H1 (cell line): ENCODE data around the gene HOTAIR. TPM values are rescaled to one million over a fixed set of nuclear protein-coding genes. Genes with fewer than 3 reads are reported as not detected.

Experiments
- CTCF ChIA-PET: fragments of 300-600 bp; sonication (Branson Sonifier 250); formaldehyde crosslinking; loops from one replicate; lab custom pipeline; 2021; ENCODE audit not compliant: partially characterized antibody; lab: Charles Lee
- POLR2A ChIA-PET: fragments of 300-600 bp; sonication (Branson Sonifier 250); formaldehyde crosslinking; loops from one replicate; lab custom pipeline; 2021; ENCODE audit warnings: inconsistent platforms; ENCODE audit not compliant: partially characterized antibody; lab: Charles Lee
- DNase-seq, 2 experiments: peaks; one replicate each; pipeline versions ENCODE4 v3.0.0 to v3.0.0-alpha.2; 2010 to 2022; ENCODE audit warnings: low spot score in 2 of 2, low read depth in 1 of 2, mixed read lengths in 1 of 2
- FAIRE-seq: peaks from 2 replicates; lab custom pipeline; 2011; peaks lifted over from hg19 to GRCh38; lab: Jason Lieb, UNC
- H2AFZ ChIP-seq: 2 replicates; pipeline ENCODE4 v1.8.1; 2012; ENCODE audit warnings: low read length, inconsistent platforms
- H2AK5ac ChIP-seq: 2 replicates; pipeline ENCODE4 v1.6.1; 2013; ENCODE audit warnings: low read depth, low read length
- H2BK120ac ChIP-seq: replicated peaks from 2 replicates; pipeline ENCODE3; 2013; ENCODE audit warnings: low read depth, low read length, inconsistent platforms
- H2BK12ac ChIP-seq: 2 replicates; pipeline ENCODE4 v1.6.1; 2013; ENCODE audit warnings: low read depth, low read length
- H2BK15ac ChIP-seq: 2 replicates; pipeline ENCODE4 v1.6.1; 2013; ENCODE audit warnings: low read length
- H2BK20ac ChIP-seq: 2 replicates; pipeline ENCODE4 v1.6.1; 2013; ENCODE audit warnings: low read length
- H2BK5ac ChIP-seq: 2 replicates; pipeline ENCODE4 v1.6.1; 2013; ENCODE audit warnings: low read depth, low read length
- H3K14ac ChIP-seq: 2 replicates; pipeline ENCODE4 v1.6.1; 2013; ENCODE audit warnings: inconsistent platforms; ENCODE audit not compliant: insufficient read length
- H3K18ac ChIP-seq: 2 replicates; pipeline ENCODE4 v1.6.1; 2013; ENCODE audit warnings: low read length; ENCODE audit errors: extremely low read depth
- H3K23ac ChIP-seq: 2 replicates; pipeline ENCODE4 v1.6.1; 2013; ENCODE audit warnings: inconsistent platforms; ENCODE audit not compliant: insufficient read length
- H3K23me2 ChIP-seq: 2 replicates; pipeline ENCODE4 v1.6.1; 2013; ENCODE audit warnings: low read depth, low read length
- H3K27ac ChIP-seq: 2 replicates; pipeline ENCODE4 v1.6.1; 2011; ENCODE audit warnings: low read depth, low read length, inconsistent platforms
- H3K27me3 ChIP-seq, 4 experiments: replicated peaks in 1 of 4; 1 replicate in 1 of 4; 2 replicates in 3 of 4; pipeline versions ENCODE4 v1.6.1 to v1.8.1; 2011 to 2013; ENCODE audit warnings: low read length in 3 of 4, mild to moderate bottlenecking in 3 of 4, inconsistent platforms in 2 of 4, mixed read lengths in 2 of 4, moderate library complexity in 1 of 4; ENCODE audit not compliant: control insufficient read depth in 3 of 4, insufficient read depth in 3 of 4; ENCODE audit errors: extremely low read depth in 1 of 4
- H3K36me3 ChIP-seq, 4 experiments: 2 replicates each; pipeline versions ENCODE4 v1.6.1 to v1.8.1; 2011 to 2013; ENCODE audit warnings: mild to moderate bottlenecking in 4 of 4, low read length in 3 of 4, moderate library complexity in 2 of 4, control low read depth in 1 of 4, inconsistent platforms in 1 of 4; ENCODE audit not compliant: insufficient read depth in 4 of 4, control insufficient read depth in 2 of 4
- H3K4ac ChIP-seq: replicated peaks from 2 replicates; pipeline ENCODE3; 2013; ENCODE audit warnings: low read length, low read depth, mixed read lengths, inconsistent platforms; ENCODE audit not compliant: insufficient read length
- H3K4me1 ChIP-seq, 4 experiments: replicated peaks in 1 of 4; 1 replicate in 1 of 4; 2 replicates in 3 of 4; pipeline versions ENCODE4 v1.6.1 to v1.8.1; 2011 to 2013; ENCODE audit warnings: low read length in 3 of 4, inconsistent platforms in 2 of 4, mixed read lengths in 1 of 4; ENCODE audit not compliant: insufficient read depth in 4 of 4, control insufficient read depth in 3 of 4
- H3K4me2 ChIP-seq, 2 experiments: 2 replicates each; pipeline versions ENCODE4 v1.6.1 to v1.8.1; 2011 to 2013; ENCODE audit warnings: low read depth in 2 of 2, low read length in 2 of 2, control low read depth in 1 of 2, inconsistent platforms in 1 of 2, mild to moderate bottlenecking in 1 of 2; ENCODE audit not compliant: insufficient read depth in 1 of 2
- H3K4me3 ChIP-seq, 4 experiments: fragments of 200-600, 300-600 bp in 1 of 4; sonication (generic), shearing (Covaris generic), sonication (Bioruptor Twin) in 1 of 4; 2 replicates each; pipeline versions ENCODE4 v1.5.1 to v1.8.1; 2011 to 2016; ENCODE audit warnings: low read length in 4 of 4, low read depth in 3 of 4, control low read depth in 2 of 4, inconsistent platforms in 2 of 4, mild to moderate bottlenecking in 2 of 4, mixed read lengths in 1 of 4, moderate library complexity in 1 of 4; ENCODE audit not compliant: insufficient read depth in 2 of 4; ENCODE audit errors: extremely low read depth in 1 of 4
- H3K56ac ChIP-seq: replicated peaks from 2 replicates; pipeline ENCODE3; 2013; ENCODE audit warnings: low read depth, mild to moderate bottlenecking, mixed read lengths, low read length, inconsistent platforms; ENCODE audit not compliant: insufficient read length
- H3K79me1 ChIP-seq: 2 replicates; pipeline ENCODE4 v1.6.1; 2013; ENCODE audit warnings: low read depth, low read length, control low read depth
- H3K79me2 ChIP-seq, 2 experiments: 2 replicates each; pipeline versions ENCODE4 v1.6.1 to v1.8.1; 2012 to 2013; ENCODE audit warnings: low read length in 2 of 2, mild to moderate bottlenecking in 2 of 2, inconsistent platforms in 1 of 2; ENCODE audit not compliant: insufficient read depth in 2 of 2, control insufficient read depth in 1 of 2
- H3K9ac ChIP-seq, 4 experiments: replicated peaks in 1 of 4; 1 replicate in 1 of 4; 2 replicates in 3 of 4; pipeline versions ENCODE4 v1.6.1 to v1.8.1; 2011 to 2013; ENCODE audit warnings: low read depth in 3 of 4, low read length in 3 of 4, control low read depth in 2 of 4, mild to moderate bottlenecking in 2 of 4, moderate library complexity in 2 of 4, inconsistent platforms in 1 of 4; ENCODE audit errors: extremely low read depth in 1 of 4
- H3K9me3 ChIP-seq, 2 experiments: 2 replicates each; pipeline versions ENCODE4 v1.6.1 to v1.8.1; 2012 to 2013; ENCODE audit warnings: mild to moderate bottlenecking in 2 of 2, moderate library complexity in 2 of 2, control low read depth in 1 of 2, inconsistent platforms in 1 of 2, low read depth in 1 of 2, low read length in 1 of 2, mixed read lengths in 1 of 2; ENCODE audit not compliant: insufficient read depth in 2 of 2
- H4K20me1 ChIP-seq, 2 experiments: replicated peaks in 1 of 2; 2 replicates each; pipeline versions ENCODE3 to v1.8.1; 2011 to 2013; ENCODE audit warnings: inconsistent platforms in 2 of 2, low read length in 2 of 2, mild to moderate bottlenecking in 1 of 2; ENCODE audit not compliant: insufficient read depth in 2 of 2, control insufficient read depth in 1 of 2
- H4K5ac ChIP-seq: 2 replicates; pipeline ENCODE4 v1.6.1; 2013; ENCODE audit warnings: low read length, low read depth, mixed read lengths, inconsistent platforms; ENCODE audit not compliant: insufficient read length
- H4K8ac ChIP-seq: 2 replicates; pipeline ENCODE4 v1.8.0; 2013; ENCODE audit warnings: mild to moderate bottlenecking, moderate library complexity, low read length, inconsistent platforms; ENCODE audit not compliant: insufficient read depth; ENCODE audit errors: extremely low read depth
- H4K91ac ChIP-seq: replicated peaks from 2 replicates; pipeline ENCODE3; 2013; ENCODE audit warnings: low read length, mixed read lengths, inconsistent platforms; ENCODE audit not compliant: insufficient read length
- CEBPB ChIP-seq: IDR thresholded peaks from 2 replicates; pipeline ENCODE4 v1.6.1; 2012; ENCODE audit warnings: low read depth, low read length
- WGBS, 2 experiments: shearing (Covaris generic) in 1 of 2; methylation state at CpG; one replicate each; pipeline versions ENCODE4 v1.1.6 to v1.1.7; 2013 to 2015; ENCODE audit warnings: low lambda C conversion rate in 2 of 2, mixed read lengths in 2 of 2, inconsistent platforms in 1 of 2, low coverage in 1 of 2, missing lambda C conversion rate in 1 of 2; ENCODE audit not compliant: insufficient replicate concordance in 2 of 2, insufficient coverage in 1 of 2, insufficient read length in 1 of 2; ENCODE audit errors: extremely low coverage in 1 of 2, missing lambda C conversion rate in 1 of 2; 5-methylcytosine and 5-hydroxymethylcytosine counted together
- polyA plus RNA-seq, 7 experiments: library from polyadenylated mRNA; depleted of rRNA in 3 of 7; stranded (reverse) in 5 of 7; unstranded in 2 of 7; fragments of >200 nt in 5 of 7; fragments of 200-250 nt in 2 of 7; gene quantifications; 1 replicate in 5 of 7; 2 replicates in 1 of 7; 4 replicates in 1 of 7; pipeline versions ENCODE4 v1.2.1 to v1.2.3, GENCODE V29; 2011 to 2013; ENCODE audit warnings: missing spikeins in 2 of 7, mixed read lengths in 2 of 7
- total RNA-seq: library from RNA; stranded (reverse); fragmentation: NEBNext Ultra II Directional; extraction: Animal tissue kit (Norgen Biotek cat#: 25700); gene quantifications from 2 replicates; pipeline ENCODE4 v1.2.1, GENCODE V29; 2021

The HOTAIR gene
- total and polyA plus RNA-seq, 2 of the 8 experiments (the other 6 are each of a cell fraction or from before 2014, with no cell fraction given) = not detected

GRCh38 chr12:53989227-53990113, 14.7 kb upstream of the HOTAIR start:
- H4K20me1 ChIP-seq = peaks cover 17 to 42% of the 10 kb centered on the region in 2 experiments
- H2BK5ac ChIP-seq = no peak overlapping the region
- ChIA-PET POLR2A (interaction anchor here (1.2 to 1.4 kb wide), 2 partner anchors 10 to 16 kb away, joined by 3 to 4 read pairs; partner anchors contain the start of gene HOXC11), CTCF (interaction anchor here (0.7 to 5.8 kb wide), 18 partner anchors 12 to 245 kb away, joined by 3 to 91 read pairs (median 6); partner anchors contain the start of genes HOXC11, HOXC12, HOXC13 and HOXC5)
- no peak overlapping the region for H3K4ac ChIP-seq
- H3K27me3 ChIP-seq = peaks cover 94 to 99% (median 97%) of the 10 kb centered on the region in 4 experiments
- no peak overlapping the region for H3K4me3 ChIP-seq
- peak overlapping the region; percentile 55; the same call in 1 of the 2 replicates for H2AK5ac ChIP-seq
- peak overlapping the region; percentile 35; the same call in 1 of the 2 replicates for H2BK12ac ChIP-seq
- H2BK15ac ChIP-seq = no peak overlapping the region
- H3K18ac ChIP-seq = no peak overlapping the region
- H3K9me3 ChIP-seq = peaks cover 0 to 14% of the 10 kb centered on the region in 2 experiments; a peak in 1 of 4 replicates
- no peak overlapping the region for H3K27ac ChIP-seq
- 16% methylated on average over 25 of the region's 28 CpGs; no CpG with 5 or more reads in 1 of the 2 experiments for WGBS, 2 experiments
- FAIRE-seq = no peak
- H3K14ac ChIP-seq = no peak overlapping the region
- no peak overlapping the region for H2BK20ac ChIP-seq
- no peak overlapping the region for H4K91ac ChIP-seq
- no peaks in the 10 kb centered on the region for H3K79me1 ChIP-seq
- H3K4me1 ChIP-seq = peaks cover 0 to 6% (median 4%) of the 10 kb centered on the region in 4 experiments; a peak in 3 of 7 replicates
- no peak for DNase-seq
- no peaks in the 10 kb centered on the region for H3K79me2 ChIP-seq
- peaks cover 0 to 13% (median 0%) of the 10 kb centered on the region in 4 experiments; a peak in 1 of 8 replicates for H3K36me3 ChIP-seq
- no peak overlapping the region for H3K56ac ChIP-seq
- no peak overlapping the region for H4K5ac ChIP-seq
- no peak overlapping the region for H2BK120ac ChIP-seq
- no peak overlapping the region for H4K8ac ChIP-seq
- H3K23ac ChIP-seq = no peak overlapping the region
- H3K4me2 ChIP-seq = no peak overlapping the region
- H2AFZ ChIP-seq = no peak overlapping the region
- H3K9ac ChIP-seq = no peak overlapping the region
- H3K23me2 ChIP-seq = no peaks in the 10 kb centered on the region
- TF ChIP-seq CEBPB = no peak
